Gastrocnemius medialis (tissue), 4 donors: ENCODE results near the gene INPP5D. TPM values are rescaled to one million over a fixed set of nuclear protein-coding genes. Genes with fewer than 3 reads are reported as not detected.

Experiments used
- ATAC-seq, 2 donors: fragments of 150-250 bp; one replicate each; pipeline ENCODE4 v1.9.1; 2016
- DNase-seq, 2 donors: peaks; one replicate each; pipeline ENCODE4 v3.0.0-alpha.2; 2019
- H3K27ac ChIP-seq, 4 donors: fragments of 200-600 bp; sonication (generic); 1 replicate in 1 of 4; 2 replicates in 3 of 4; pipeline ENCODE4 v1.5.1; 2016 to 2018; ENCODE audit warnings: mild to moderate bottlenecking in 2 of 4, moderate library complexity in 1 of 4
- H3K27me3 ChIP-seq, 3 donors: fragments of 200-600 bp; sonication (generic) in 2 of 3; 1 replicate in 1 of 3; 2 replicates in 2 of 3; pipeline versions ENCODE4 v1.5.1 to v1.6.0; 2016 to 2019; ENCODE audit warnings: mild to moderate bottlenecking in 1 of 3, moderate library complexity in 1 of 3
- H3K36me3 ChIP-seq, 2 donors: fragments of 200-600 bp; sonication (generic) in 1 of 2; one replicate each; pipeline ENCODE4 v1.5.1; 2017 to 2018
- H3K4me1 ChIP-seq, 2 donors: fragments of 200-600 bp; sonication (generic) in 1 of 2; one replicate each; pipeline ENCODE4 v1.5.1; 2016 to 2017; ENCODE audit warnings: mild to moderate bottlenecking in 2 of 2
- H3K4me3 ChIP-seq, 4 donors: fragments of 200-600 bp; sonication (generic) in 3 of 4; 1 replicate in 1 of 4; 2 replicates in 3 of 4; pipeline ENCODE4 v1.5.1; 2016 to 2019; ENCODE audit warnings: mild to moderate bottlenecking in 2 of 4
- H3K9me3 ChIP-seq, 3 donors: fragments of 200-600 bp; sonication (generic) in 2 of 3; 1 replicate in 1 of 3; 2 replicates in 2 of 3; pipeline ENCODE4 v1.5.1; 2016 to 2019
- POLR2A ChIP-seq, 2 donors: fragments of 450-650 bp; IDR thresholded peaks; one replicate each; pipeline ENCODE4 v1.6.1; 2017; ENCODE audit warnings: antibody characterized with exemption in 2 of 2, mild to moderate bottlenecking in 2 of 2, moderate library complexity in 2 of 2
- in situ Hi-C, 4 donors: fragments of 200-750 bp; cut with MboI; loops; one replicate each; pipeline versions ENCODE4 v1.15.0 to v1.8.0; 2017; ENCODE audit warnings: low sequenced_read_pairs in 4 of 4
- intact Hi-C: fragments of 100-400 bp; cut with DNase I; formaldehyde crosslinking; loops from one replicate; pipeline ENCODE4 v1.15.1; 2023; ENCODE audit warnings: low total_unique reads
- total RNA-seq, 4 donors: library from RNA; depleted of rRNA; stranded (reverse); fragments of >200 nt; gene quantifications; one replicate each; pipeline versions ENCODE4 v1.1.0 to v1.2.3, GENCODE V29; 2016
- TF ChIP-seq, protein P1 (sequence below), 5 experiments: fragments of 450-650 bp in 3 of 5; fragments of 200-600 bp in 2 of 5; sonication (generic) in 2 of 5; IDR thresholded peaks in 4 of 5; conservative IDR thresholded peaks in 1 of 5; 1 replicate in 4 of 5; 2 replicates in 1 of 5; pipeline ENCODE4 v1.5.1; 2016 to 2019; ENCODE audit warnings: antibody characterized with exemption in 5 of 5, mild to moderate bottlenecking in 3 of 5, moderate library complexity in 3 of 5

INPP5D gene
- total RNA-seq, 4 donors from 2014 or later: 1.7 to 18.7 (median 4.9) TPM

DNA sequence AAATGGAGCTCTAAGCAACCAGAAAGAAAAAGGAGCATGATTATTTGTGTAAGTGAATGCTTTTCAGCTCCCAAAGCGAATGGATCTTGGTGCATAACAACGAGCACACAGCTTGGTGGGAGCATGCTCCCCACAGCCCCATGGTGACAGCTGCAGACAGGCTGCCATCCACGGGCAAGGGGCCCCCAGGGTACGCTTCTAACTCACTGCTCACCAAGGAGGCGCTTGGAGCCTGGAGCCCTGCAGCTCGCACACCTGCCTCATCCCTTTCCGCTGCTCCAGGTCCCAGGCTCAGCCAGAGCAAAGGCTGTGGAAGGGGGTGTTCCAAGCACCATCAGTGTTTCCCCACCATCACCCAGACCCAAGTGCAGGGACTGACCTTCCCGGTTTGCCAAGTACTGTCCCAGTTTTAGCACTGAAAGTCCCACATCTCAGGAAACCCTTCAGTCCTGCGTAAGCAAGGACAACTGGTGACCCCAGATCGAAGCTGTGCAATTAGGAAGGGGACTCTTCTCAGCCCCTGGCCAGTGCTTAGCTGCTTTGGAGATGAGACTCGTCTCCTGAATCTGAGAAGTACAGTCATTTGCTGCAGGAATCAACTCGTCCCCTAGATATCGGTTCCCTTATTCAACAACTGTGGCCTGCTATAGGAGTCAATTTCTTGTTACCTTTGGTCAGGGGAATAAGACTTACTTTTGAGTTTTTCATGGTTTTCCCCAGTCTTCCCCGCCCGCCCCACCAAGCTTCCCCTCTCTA lies 141.3 kb downstream of the INPP5D start:
- H3K9me3 ChIP-seq: peaks cover 0 to 5% (median 0%) of the 10 kb centered on the region in 3 donors
- intact Hi-C loops: no loop called here
- ATAC-seq: no peak
- H3K27me3 ChIP-seq: no peaks in the 10 kb centered on the region
- TF ChIP-seq, protein P1, sequence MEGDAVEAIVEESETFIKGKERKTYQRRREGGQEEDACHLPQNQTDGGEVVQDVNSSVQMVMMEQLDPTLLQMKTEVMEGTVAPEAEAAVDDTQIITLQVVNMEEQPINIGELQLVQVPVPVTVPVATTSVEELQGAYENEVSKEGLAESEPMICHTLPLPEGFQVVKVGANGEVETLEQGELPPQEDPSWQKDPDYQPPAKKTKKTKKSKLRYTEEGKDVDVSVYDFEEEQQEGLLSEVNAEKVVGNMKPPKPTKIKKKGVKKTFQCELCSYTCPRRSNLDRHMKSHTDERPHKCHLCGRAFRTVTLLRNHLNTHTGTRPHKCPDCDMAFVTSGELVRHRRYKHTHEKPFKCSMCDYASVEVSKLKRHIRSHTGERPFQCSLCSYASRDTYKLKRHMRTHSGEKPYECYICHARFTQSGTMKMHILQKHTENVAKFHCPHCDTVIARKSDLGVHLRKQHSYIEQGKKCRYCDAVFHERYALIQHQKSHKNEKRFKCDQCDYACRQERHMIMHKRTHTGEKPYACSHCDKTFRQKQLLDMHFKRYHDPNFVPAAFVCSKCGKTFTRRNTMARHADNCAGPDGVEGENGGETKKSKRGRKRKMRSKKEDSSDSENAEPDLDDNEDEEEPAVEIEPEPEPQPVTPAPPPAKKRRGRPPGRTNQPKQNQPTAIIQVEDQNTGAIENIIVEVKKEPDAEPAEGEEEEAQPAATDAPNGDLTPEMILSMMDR (IDR thresholded peaks at IDR 0.05 in 4 of 5, conservative IDR thresholded peaks at IDR 0.05 in 1 of 5): no peak
- TF ChIP-seq POLR2A (IDR thresholded peaks at IDR 0.05): no peak
- in situ Hi-C loops: no loop called here
- no peak for DNase-seq
- H3K4me1 ChIP-seq: no peaks in the 10 kb centered on the region
- H3K36me3 ChIP-seq: no peaks in the 10 kb centered on the region
- H3K27ac ChIP-seq: no peak overlapping the region
- no peak overlapping the region for H3K4me3 ChIP-seq

DNA sequence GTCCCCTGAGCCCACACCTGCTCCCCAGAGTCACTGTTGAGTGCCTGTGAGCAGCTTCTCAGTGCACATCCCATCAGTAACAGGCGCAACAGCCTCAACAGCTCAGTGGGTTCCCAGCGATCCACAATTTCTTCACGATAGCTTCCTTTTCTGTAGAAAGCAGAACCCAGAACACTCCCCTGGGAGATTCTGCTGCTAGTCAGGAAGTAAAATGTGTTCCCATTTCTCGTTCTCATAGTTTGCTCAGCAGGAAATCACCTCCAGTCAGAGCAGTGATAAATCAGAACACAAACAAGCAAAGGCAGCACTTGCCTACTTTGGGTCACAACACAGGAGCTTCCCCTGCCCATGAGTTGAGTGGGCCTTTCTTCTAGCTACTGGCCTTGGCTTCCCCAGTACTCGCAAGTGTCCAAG lies 142.4 kb downstream of the INPP5D start:
- DNase-seq: no peak
- ATAC-seq: no peak
- Histone ChIP-seq H3K9me3 (peaks cover 0 to 5% (median 0%) of the 10 kb centered on the region in 3 donors), H3K36me3 (no peaks in the 10 kb centered on the region), H3K4me1 (no peaks in the 10 kb centered on the region), H3K27me3 (no peaks in the 10 kb centered on the region), H3K27ac (no peak overlapping the region), H3K4me3 (no peak overlapping the region)
- TF ChIP-seq POLR2A (IDR thresholded peaks at IDR 0.05): no peak
- TF ChIP-seq, protein P1 (IDR thresholded peaks at IDR 0.05 in 4 of 5, conservative IDR thresholded peaks at IDR 0.05 in 1 of 5): no peak
- in situ Hi-C loops: no loop called here
- intact Hi-C loops: no loop called here

DNA sequence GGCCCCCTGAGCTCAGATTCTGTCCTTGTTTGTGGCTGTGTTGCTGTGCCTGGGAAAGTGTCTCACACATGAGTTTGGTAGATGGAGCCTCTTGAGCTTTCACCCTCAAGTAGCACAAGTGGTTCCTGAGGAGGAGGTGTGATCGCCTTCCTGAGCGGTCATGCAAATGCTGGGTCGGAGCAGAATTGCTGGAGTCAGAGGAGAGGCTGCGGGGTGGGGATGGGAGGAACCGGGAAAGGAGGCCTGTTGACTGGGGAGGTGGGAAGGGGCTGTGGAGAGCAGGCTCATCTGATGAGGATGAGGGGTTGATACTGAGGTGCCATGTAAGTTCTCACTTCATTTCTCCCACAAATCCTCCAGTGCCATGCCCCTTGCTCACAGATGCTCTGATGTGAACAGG lies 142.9 kb downstream of the INPP5D start:
- Histone ChIP-seq H3K9me3 (peaks cover 0 to 5% (median 0%) of the 10 kb centered on the region in 3 donors), H3K4me1 (no peaks in the 10 kb centered on the region), H3K4me3 (no peak overlapping the region), H3K27me3 (no peaks in the 10 kb centered on the region), H3K27ac (no peak overlapping the region), H3K36me3 (no peaks in the 10 kb centered on the region)
- intact Hi-C loops: no loop called here
- TF ChIP-seq, protein P1 (IDR thresholded peaks at IDR 0.05 in 4 of 5, conservative IDR thresholded peaks at IDR 0.05 in 1 of 5): no peak
- TF ChIP-seq POLR2A (IDR thresholded peaks at IDR 0.05): no peak
- no peak for ATAC-seq
- no peak for DNase-seq
- in situ Hi-C loops: no loop called here

DNA sequence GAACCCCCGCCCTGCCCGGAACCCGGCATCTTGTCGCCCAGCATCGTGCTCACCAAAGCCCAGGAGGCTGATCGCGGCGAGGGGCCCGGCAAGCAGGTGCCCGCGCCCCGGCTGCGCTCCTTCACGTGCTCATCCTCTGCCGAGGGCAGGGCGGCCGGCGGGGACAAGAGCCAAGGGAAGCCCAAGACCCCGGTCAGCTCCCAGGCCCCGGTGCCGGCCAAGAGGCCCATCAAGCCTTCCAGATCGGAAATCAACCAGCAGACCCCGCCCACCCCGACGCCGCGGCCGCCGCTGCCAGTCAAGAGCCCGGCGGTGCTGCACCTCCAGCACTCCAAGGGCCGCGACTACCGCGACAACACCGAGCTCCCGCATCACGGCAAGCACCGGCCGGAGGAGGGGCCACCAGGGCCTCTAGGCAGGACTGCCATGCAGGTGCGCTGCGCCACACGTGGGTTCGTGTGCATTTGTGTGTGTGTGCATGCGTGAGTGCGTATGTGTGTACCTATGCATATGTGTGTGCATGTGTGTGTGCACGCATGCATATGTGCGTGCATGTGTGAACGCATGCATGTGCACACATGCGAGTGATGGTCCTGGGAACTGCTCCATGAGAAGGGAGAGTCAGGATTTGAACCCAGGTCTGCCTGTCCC lies 144.3 kb downstream of the INPP5D start:
- no peaks in the 10 kb centered on the region for H3K4me1 ChIP-seq
- ATAC-seq (no peak), DNase-seq (no peak)
- H3K9me3 ChIP-seq: peaks cover 0 to 5% (median 0%) of the 10 kb centered on the region in 3 donors
- intact Hi-C loops: no loop called here
- no peaks in the 10 kb centered on the region for H3K36me3 ChIP-seq
- H3K4me3 ChIP-seq: no peak overlapping the region
- TF ChIP-seq, protein P1 (IDR thresholded peaks at IDR 0.05 in 4 of 5, conservative IDR thresholded peaks at IDR 0.05 in 1 of 5): no peak
- TF ChIP-seq POLR2A (IDR thresholded peaks at IDR 0.05): no peak
- H3K27me3 ChIP-seq: no peaks in the 10 kb centered on the region
- in situ Hi-C loops: no loop called here
- no peak overlapping the region for H3K27ac ChIP-seq
